K562 (cell line): ENCODE results near the gene GGNBP2. TPM values are rescaled to one million over a fixed set of nuclear protein-coding genes. Genes with fewer than 3 reads are reported as not detected.

Experiments used
- BRF1 ChIP-seq: IDR thresholded peaks from 3 replicates; pipeline ENCODE4 v1.6.1; 2011; ENCODE audit warnings: borderline replicate concordance, mild to moderate bottlenecking; ENCODE audit not compliant: insufficient read length; ENCODE audit errors: extremely low read depth
- DPF2 ChIP-seq: fragments of 450-650 bp; IDR thresholded peaks from 2 replicates; pipeline ENCODE4 v1.6.1; 2016
- E2F6 ChIP-seq, 2 experiments: IDR thresholded peaks; 2 replicates each; pipeline ENCODE4 v1.6.1; 2011; ENCODE audit warnings: borderline replicate concordance in 1 of 2, control low read depth in 1 of 2, low read depth in 1 of 2, low read length in 1 of 2, mild to moderate bottlenecking in 1 of 2, mixed read lengths in 1 of 2, moderate library complexity in 1 of 2; ENCODE audit not compliant: insufficient read depth in 1 of 2, insufficient read length in 1 of 2, poor library complexity in 1 of 2, severe bottlenecking in 1 of 2; ENCODE audit errors: extremely low read depth in 1 of 2
- ELF1 ChIP-seq: fragments of 200-800 bp; sonication (Bioruptor generic); IDR thresholded peaks from 2 replicates; pipeline ENCODE4 v1.6.1; 2016; ENCODE audit warnings: missing genetic modification characterization, missing compliant biosample characterization
- ESRRA ChIP-seq: fragments of 450-650 bp; IDR thresholded peaks from 2 replicates; pipeline ENCODE4 v1.6.1; 2014; ENCODE audit warnings: low read depth, mild to moderate bottlenecking, moderate library complexity, borderline replicate concordance
- ETV1 ChIP-seq: fragments of 450-650 bp; conservative IDR thresholded peaks from 2 replicates; pipeline ENCODE4 v1.6.1; 2016; ENCODE audit warnings: missing genetic modification characterization, control low read depth, low read depth, missing compliant biosample characterization
- HBP1 ChIP-seq: fragments of 450-650 bp; formaldehyde crosslinking; IDR thresholded peaks from 2 replicates; pipeline ENCODE4 v1.4.0; 2022; ENCODE audit warnings: missing genetic modification characterization
- HMGN3 ChIP-seq: IDR thresholded peaks from 2 replicates; pipeline ENCODE4 v1.6.1; 2011; ENCODE audit warnings: borderline replicate concordance, low read depth, mild to moderate bottlenecking, mixed read lengths, low read length; ENCODE audit not compliant: insufficient read length; ENCODE audit errors: extremely low read depth
- KLF6 ChIP-seq: fragments of 250-450 bp; sonication (Bioruptor Pico); IDR thresholded peaks from 2 replicates; pipeline ENCODE4 v1.4.0; 2020; ENCODE audit warnings: mild to moderate bottlenecking, moderate library complexity, borderline replicate concordance
- MCM2 ChIP-seq: fragments of 450-650 bp; IDR thresholded peaks from 2 replicates; pipeline ENCODE4 v1.6.1; 2017; ENCODE audit warnings: low read depth, mild to moderate bottlenecking
- NR2C2 ChIP-seq, 2 experiments: fragments of 200-800 bp in 1 of 2; sonication (Bioruptor generic) in 1 of 2; sonication (generic) in 1 of 2; formaldehyde crosslinking in 1 of 2; IDR thresholded peaks; 2 replicates each; pipeline versions ENCODE4 v1.6.1 to v1.8.0; 2016 to 2022; ENCODE audit warnings: mild to moderate bottlenecking in 1 of 2, missing compliant biosample characterization in 1 of 2, missing genetic modification characterization in 1 of 2, missing genetic modification reagents in 1 of 2
- NR3C1 ChIP-seq: sonication (generic); formaldehyde crosslinking; IDR thresholded peaks from 2 replicates; pipeline ENCODE4 v1.8.1; 2022; ENCODE audit warnings: missing genetic modification reagents
- RUNX1 ChIP-seq: sonication (generic); IDR thresholded peaks from 2 replicates; pipeline ENCODE4 v1.6.1; 2016; ENCODE audit warnings: antibody characterized with exemption, low read depth
- SMARCA4 ChIP-seq: fragments of 450-650 bp; IDR thresholded peaks from 2 replicates; pipeline ENCODE4 v1.6.1; 2016
- TCFL5 ChIP-seq: fragments of 250-450 bp; sonication (Bioruptor Pico); conservative IDR thresholded peaks from 2 replicates; pipeline ENCODE4 v1.6.1; 2021; ENCODE audit warnings: mild to moderate bottlenecking, moderate library complexity, matching md5 sums
- TOE1 ChIP-seq, 2 experiments: fragments of 450-650 bp in 1 of 2; sonication (generic) in 1 of 2; formaldehyde crosslinking in 1 of 2; IDR thresholded peaks; 2 replicates each; pipeline versions ENCODE4 v1.7.1 to v1.8.0; 2016 to 2022; ENCODE audit warnings: borderline replicate concordance in 2 of 2, mild to moderate bottlenecking in 2 of 2, antibody characterized with exemption in 1 of 2, inconsistent platforms in 1 of 2, low read depth in 1 of 2, missing genetic modification reagents in 1 of 2, moderate library complexity in 1 of 2
- ZKSCAN1 ChIP-seq: fragments of 150-350 bp; IDR thresholded peaks from 2 replicates; pipeline ENCODE4 v1.6.1; 2016; ENCODE audit warnings: low read depth, low read length
- ZNF584 ChIP-seq: fragments of 200-800 bp; sonication (Bioruptor generic); IDR thresholded peaks from 2 replicates; pipeline ENCODE4 v1.6.1; 2016; ENCODE audit warnings: low read depth, mild to moderate bottlenecking, missing genetic modification characterization, missing compliant biosample characterization
- ZNF780A ChIP-seq: fragments of 250-450 bp; sonication (Bioruptor Pico); IDR thresholded peaks from 2 replicates; pipeline ENCODE4 v1.5.0; 2021; ENCODE audit warnings: mild to moderate bottlenecking
- polyA plus RNA-seq, 8 experiments: library from polyadenylated mRNA; depleted of rRNA in 4 of 8; stranded (reverse) in 5 of 8; unstranded in 3 of 8; fragments of >200 nt; fragmentation: Nextera tagmentation in 2 of 8; fragmentation: Illumina TruSeq in 1 of 8; extraction: Ambion mirVana in 2 of 8; extraction: Trizol in 1 of 8; gene quantifications; 2 replicates each; pipeline versions ENCODE4 v1.2.1 to v1.2.3, GENCODE V29; 2011 to 2014; ENCODE audit warnings: inconsistent platforms in 1 of 8, missing spikeins in 1 of 8
- total RNA-seq, 7 experiments: library from RNA; depleted of rRNA in 6 of 7; stranded (reverse); fragments of >200 nt in 6 of 7; fragmentation: Illumina TruSeq in 2 of 7; extraction: Trizol in 2 of 7; gene quantifications; 2 replicates each; pipeline versions ENCODE4 v1.2.1 to v1.2.3, GENCODE V29; 2011 to 2021; ENCODE audit warnings: low replicate concordance in 1 of 7
- TF ChIP-seq, protein P1 (sequence below): fragments of 250-450 bp; sonication (Bioruptor Pico); IDR thresholded peaks from 2 replicates; pipeline ENCODE4 v1.4.0; 2020
- TF ChIP-seq, protein P2 (sequence below): sonication (generic); formaldehyde crosslinking; IDR thresholded peaks from 2 replicates; pipeline ENCODE4 v1.8.0; 2023; ENCODE audit warnings: mild to moderate bottlenecking, missing genetic modification reagents

GGNBP2 gene
- total and polyA plus RNA-seq, 9 of the 15 experiments (the other 6 are each of a cell fraction or from before 2014, with no cell fraction given): 35.7 to 96.6 (median 64.1) TPM

- TF ChIP-seq SMARCA4 (peak; percentile 60), ZKSCAN1 (0 out of 2 replicates have a peak, but pooled peaks have one; percentile 33), ZNF584 (CRISPR knock-in tag) (no peak), NR3C1 (CRISPR knock-in tag) (no peak), ELF1 (tag) (peak; percentile 52), HMGN3 (peak; percentile 87), RUNX1 (peak; percentile 18; the same call in 1 of the 2 replicates), MCM2 (no peak), ETV1 (tag) (no peak), BRF1 (no peak), NR2C2 (CRISPR knock-in tag; IDR thresholded peaks at IDR 0.05) (no peak), NR2C2 (tag; IDR thresholded peaks at IDR 0.05) (peak; percentile 55; the same call in 1 of the 2 replicates), ZNF780A (CRISPR knock-in tag) (no peak), E2F6 (IDR thresholded peaks at IDR 0.05; ENCODE audit: borderline replicate concordance in 1 of 2, extremely low read depth in 1 of 2, insufficient read depth in 1 of 2, insufficient read length in 1 of 2, low read depth in 1 of 2, low read length in 1 of 2, poor library complexity in 1 of 2, severe bottlenecking in 1 of 2) (peak; percentile 61 to 68), ESRRA (peak; percentile 20; the same call in 1 of the 2 replicates), DPF2 (no peak), HBP1 (CRISPR knock-in tag) (no peak), TCFL5 (no peak), KLF6 (CRISPR knock-in tag) (no peak), TOE1 (IDR thresholded peaks at IDR 0.05; ENCODE audit: borderline replicate concordance) (peak; percentile 70; the same call in 1 of the 2 replicates), TOE1 (CRISPR knock-in tag; IDR thresholded peaks at IDR 0.05; ENCODE audit: borderline replicate concordance, low read depth) (no peak)
- TF ChIP-seq, protein P1, sequence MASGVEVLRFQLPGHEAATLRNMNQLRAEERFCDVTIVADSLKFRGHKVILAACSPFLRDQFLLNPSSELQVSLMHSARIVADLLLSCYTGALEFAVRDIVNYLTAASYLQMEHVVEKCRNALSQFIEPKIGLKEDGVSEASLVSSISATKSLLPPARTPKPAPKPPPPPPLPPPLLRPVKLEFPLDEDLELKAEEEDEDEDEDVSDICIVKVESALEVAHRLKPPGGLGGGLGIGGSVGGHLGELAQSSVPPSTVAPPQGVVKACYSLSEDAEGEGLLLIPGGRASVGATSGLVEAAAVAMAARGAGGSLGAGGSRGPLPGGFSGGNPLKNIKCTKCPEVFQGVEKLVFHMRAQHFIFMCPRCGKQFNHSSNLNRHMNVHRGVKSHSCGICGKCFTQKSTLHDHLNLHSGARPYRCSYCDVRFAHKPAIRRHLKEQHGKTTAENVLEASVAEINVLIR (CRISPR knock-in tag): peak; percentile 30; the same call in 1 of the 2 replicates
- TF ChIP-seq, protein P2, sequence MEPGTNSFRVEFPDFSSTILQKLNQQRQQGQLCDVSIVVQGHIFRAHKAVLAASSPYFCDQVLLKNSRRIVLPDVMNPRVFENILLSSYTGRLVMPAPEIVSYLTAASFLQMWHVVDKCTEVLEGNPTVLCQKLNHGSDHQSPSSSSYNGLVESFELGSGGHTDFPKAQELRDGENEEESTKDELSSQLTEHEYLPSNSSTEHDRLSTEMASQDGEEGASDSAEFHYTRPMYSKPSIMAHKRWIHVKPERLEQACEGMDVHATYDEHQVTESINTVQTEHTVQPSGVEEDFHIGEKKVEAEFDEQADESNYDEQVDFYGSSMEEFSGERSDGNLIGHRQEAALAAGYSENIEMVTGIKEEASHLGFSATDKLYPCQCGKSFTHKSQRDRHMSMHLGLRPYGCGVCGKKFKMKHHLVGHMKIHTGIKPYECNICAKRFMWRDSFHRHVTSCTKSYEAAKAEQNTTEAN (CRISPR knock-in tag): no peak
These were observed 1.0 kb downstream of the GGNBP2 start (continued) for GRCh38 chr17:36545465-36546417.
